Measurements from ENCODE around the gene TMEM218.

DNA sequence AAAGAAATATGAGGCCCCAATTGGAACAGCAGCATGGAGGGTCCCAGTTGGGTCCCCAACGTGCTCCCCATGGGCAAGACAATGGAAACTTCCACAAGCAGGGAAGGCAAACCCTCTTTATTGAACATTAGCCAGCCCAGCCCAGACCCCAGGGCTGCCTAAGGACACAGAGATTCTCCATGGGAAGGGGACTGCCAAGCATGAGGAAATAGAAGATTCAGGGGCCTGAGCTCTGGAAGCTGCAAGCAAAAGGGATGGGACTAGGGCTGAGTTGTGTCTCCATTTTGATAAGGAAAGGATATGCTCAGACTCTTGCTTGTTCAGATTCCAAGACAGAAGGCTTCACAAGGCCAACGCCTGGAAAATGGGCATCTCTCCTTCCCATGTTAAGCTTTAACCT is 23.3 kb downstream of the TMEM218 start:
- TF ChIP-seq, protein P1, sequence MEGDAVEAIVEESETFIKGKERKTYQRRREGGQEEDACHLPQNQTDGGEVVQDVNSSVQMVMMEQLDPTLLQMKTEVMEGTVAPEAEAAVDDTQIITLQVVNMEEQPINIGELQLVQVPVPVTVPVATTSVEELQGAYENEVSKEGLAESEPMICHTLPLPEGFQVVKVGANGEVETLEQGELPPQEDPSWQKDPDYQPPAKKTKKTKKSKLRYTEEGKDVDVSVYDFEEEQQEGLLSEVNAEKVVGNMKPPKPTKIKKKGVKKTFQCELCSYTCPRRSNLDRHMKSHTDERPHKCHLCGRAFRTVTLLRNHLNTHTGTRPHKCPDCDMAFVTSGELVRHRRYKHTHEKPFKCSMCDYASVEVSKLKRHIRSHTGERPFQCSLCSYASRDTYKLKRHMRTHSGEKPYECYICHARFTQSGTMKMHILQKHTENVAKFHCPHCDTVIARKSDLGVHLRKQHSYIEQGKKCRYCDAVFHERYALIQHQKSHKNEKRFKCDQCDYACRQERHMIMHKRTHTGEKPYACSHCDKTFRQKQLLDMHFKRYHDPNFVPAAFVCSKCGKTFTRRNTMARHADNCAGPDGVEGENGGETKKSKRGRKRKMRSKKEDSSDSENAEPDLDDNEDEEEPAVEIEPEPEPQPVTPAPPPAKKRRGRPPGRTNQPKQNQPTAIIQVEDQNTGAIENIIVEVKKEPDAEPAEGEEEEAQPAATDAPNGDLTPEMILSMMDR (IDR thresholded peaks at IDR 0.05; ENCODE audit: insufficient read depth, low read depth, low read length), result no peak
- no peak for TF ChIP-seq EZH2 (IDR thresholded peaks at IDR 0.05; ENCODE audit: insufficient read depth, low read length)
